ENCODE results near the gene C20orf141.

Gene C20orf141

GRCh38 chr20:2849529-2849928, 34.7 kb downstream of the C20orf141 start:
- DNase-seq (ENCODE audit: low spot score) = no peak

DNA sequence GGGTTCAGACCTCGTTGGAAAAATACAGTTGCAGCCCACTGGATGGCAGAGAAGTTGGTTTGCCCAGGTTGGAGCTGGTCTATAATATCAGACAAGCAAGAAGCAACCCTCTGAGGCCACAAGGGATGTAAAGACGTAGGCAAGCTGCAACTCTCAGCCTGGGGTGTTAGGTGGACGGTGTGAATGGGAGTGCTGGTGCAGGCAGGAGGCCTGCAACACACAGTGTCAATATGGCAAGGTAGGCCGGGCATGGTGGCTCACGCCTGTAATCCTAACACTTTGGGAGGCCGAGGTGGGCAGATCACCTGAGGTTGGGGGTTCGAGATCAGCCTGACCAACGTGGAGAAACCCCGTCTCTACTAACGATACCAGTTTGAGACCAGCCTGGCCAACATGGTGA, 36.3 kb downstream of the C20orf141 start:
- DNase-seq (ENCODE audit: low spot score) = no peak

- no peak for DNase-seq (ENCODE audit: low spot score)
These were observed 43.8 kb downstream of the C20orf141 start for GRCh38 chr20:2858591-2858990.

DNA sequence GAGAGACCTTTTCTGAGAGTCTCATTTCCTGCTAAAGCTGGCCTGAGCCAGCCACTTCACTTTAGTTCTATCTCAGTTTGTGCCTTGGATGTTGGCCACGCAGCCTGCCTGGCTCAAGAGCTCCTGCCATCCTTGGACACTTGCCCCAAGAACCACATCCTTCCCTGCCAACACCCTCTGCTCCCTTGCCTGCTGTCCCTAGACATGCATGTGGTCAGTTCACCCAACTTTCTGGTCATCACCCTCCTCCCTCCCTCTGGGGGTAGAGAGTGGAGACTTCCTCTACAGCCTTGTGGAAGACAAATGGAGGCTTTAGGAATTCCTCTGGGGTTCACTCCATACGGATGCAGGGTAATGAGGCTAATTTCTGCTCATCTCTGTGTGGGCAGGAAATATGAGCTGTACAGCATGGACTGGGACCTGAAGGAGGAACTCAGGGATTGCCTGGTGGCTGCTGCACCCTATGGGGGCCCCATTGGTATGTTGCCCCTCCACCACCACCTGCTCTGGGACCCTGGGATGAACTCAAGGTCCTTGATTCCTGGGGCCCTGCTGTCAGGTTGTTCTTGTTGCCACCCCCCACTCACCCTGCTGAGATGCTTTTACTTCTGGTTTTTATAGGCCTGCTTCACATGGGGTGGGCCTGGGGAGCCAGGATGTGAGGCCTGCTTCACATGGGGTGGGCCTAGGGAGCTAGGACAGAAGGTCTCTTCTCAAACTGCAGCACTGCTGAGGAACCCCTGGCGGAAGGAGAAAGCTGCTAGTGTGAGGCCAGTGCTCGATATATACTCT, 44.7 kb downstream of the C20orf141 start:
- DNase-seq (ENCODE audit: low spot score) = no peak

DNA sequence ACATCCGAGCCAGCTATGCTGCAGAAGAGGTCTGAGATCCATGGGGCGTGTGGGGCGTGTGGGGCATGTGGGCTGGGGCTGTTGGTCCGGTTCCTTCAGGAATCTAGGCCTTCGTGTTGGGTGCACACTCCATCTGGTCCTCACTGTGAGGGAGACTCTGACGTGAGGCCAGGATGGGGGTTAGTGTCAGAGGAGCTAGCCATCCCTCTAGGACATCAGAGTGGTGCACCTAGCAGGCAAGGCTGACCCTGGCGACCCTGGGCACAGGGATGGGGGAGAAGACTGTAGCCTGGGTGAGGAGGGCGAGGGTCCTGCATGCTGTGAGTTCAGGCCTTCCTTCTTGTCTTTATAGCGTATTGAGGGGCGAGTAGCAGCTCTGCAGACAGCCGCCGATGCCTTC, 49.8 kb downstream of the C20orf141 start:
- no peak for DNase-seq (ENCODE audit: low spot score)

GRCh38 chr20:2865101-2865500, 50.3 kb downstream of the C20orf141 start:
- no peak for DNase-seq (ENCODE audit: low spot score)

Measured in hematopoietic multipotent progenitor cell treated with erythropoietin and hydrocortisone succinate and interleukin-3 and kit ligand, for 15 days (in vitro differentiated cells).